H1 (cell line): Measurements from ENCODE around the gene DYNC1I2. TPM values are rescaled to one million over a fixed set of nuclear protein-coding genes. Genes with fewer than 3 reads are reported as not detected.

ENCODE experiments used
- CTCF ChIA-PET: fragments of 300-600 bp; sonication (Branson Sonifier 250); formaldehyde crosslinking; loops from one replicate; lab custom pipeline; 2021; ENCODE audit not compliant: partially characterized antibody; lab: Charles Lee
- POLR2A ChIA-PET: fragments of 300-600 bp; sonication (Branson Sonifier 250); formaldehyde crosslinking; loops from one replicate; lab custom pipeline; 2021; ENCODE audit warnings: inconsistent platforms; ENCODE audit not compliant: partially characterized antibody; lab: Charles Lee
- DNase-seq, 2 experiments: peaks; one replicate each; pipeline versions ENCODE4 v3.0.0 to v3.0.0-alpha.2; 2010 to 2022; ENCODE audit warnings: low spot score in 2 of 2, low read depth in 1 of 2, mixed read lengths in 1 of 2
- FAIRE-seq: peaks from 2 replicates; lab custom pipeline; 2011; peaks lifted over from hg19 to GRCh38; lab: Jason Lieb, UNC
- H2AFZ ChIP-seq: 2 replicates; pipeline ENCODE4 v1.8.1; 2012; ENCODE audit warnings: low read length, inconsistent platforms
- H2AK5ac ChIP-seq: 2 replicates; pipeline ENCODE4 v1.6.1; 2013; ENCODE audit warnings: low read depth, low read length
- H2BK120ac ChIP-seq: replicated peaks from 2 replicates; pipeline ENCODE3; 2013; ENCODE audit warnings: low read depth, low read length, inconsistent platforms
- H2BK12ac ChIP-seq: 2 replicates; pipeline ENCODE4 v1.6.1; 2013; ENCODE audit warnings: low read depth, low read length
- H2BK15ac ChIP-seq: 2 replicates; pipeline ENCODE4 v1.6.1; 2013; ENCODE audit warnings: low read length
- H2BK20ac ChIP-seq: 2 replicates; pipeline ENCODE4 v1.6.1; 2013; ENCODE audit warnings: low read length
- H2BK5ac ChIP-seq: 2 replicates; pipeline ENCODE4 v1.6.1; 2013; ENCODE audit warnings: low read depth, low read length
- H3K14ac ChIP-seq: 2 replicates; pipeline ENCODE4 v1.6.1; 2013; ENCODE audit warnings: inconsistent platforms; ENCODE audit not compliant: insufficient read length
- H3K18ac ChIP-seq: 2 replicates; pipeline ENCODE4 v1.6.1; 2013; ENCODE audit warnings: low read length; ENCODE audit errors: extremely low read depth
- H3K23ac ChIP-seq: 2 replicates; pipeline ENCODE4 v1.6.1; 2013; ENCODE audit warnings: inconsistent platforms; ENCODE audit not compliant: insufficient read length
- H3K23me2 ChIP-seq: 2 replicates; pipeline ENCODE4 v1.6.1; 2013; ENCODE audit warnings: low read depth, low read length
- H3K27ac ChIP-seq: 2 replicates; pipeline ENCODE4 v1.6.1; 2011; ENCODE audit warnings: low read depth, low read length, inconsistent platforms
- H3K27me3 ChIP-seq, 4 experiments: replicated peaks in 1 of 4; 1 replicate in 1 of 4; 2 replicates in 3 of 4; pipeline versions ENCODE4 v1.6.1 to v1.8.1; 2011 to 2013; ENCODE audit warnings: low read length in 3 of 4, mild to moderate bottlenecking in 3 of 4, inconsistent platforms in 2 of 4, mixed read lengths in 2 of 4, moderate library complexity in 1 of 4; ENCODE audit not compliant: control insufficient read depth in 3 of 4, insufficient read depth in 3 of 4; ENCODE audit errors: extremely low read depth in 1 of 4
- H3K36me3 ChIP-seq, 4 experiments: 2 replicates each; pipeline versions ENCODE4 v1.6.1 to v1.8.1; 2011 to 2013; ENCODE audit warnings: mild to moderate bottlenecking in 4 of 4, low read length in 3 of 4, moderate library complexity in 2 of 4, control low read depth in 1 of 4, inconsistent platforms in 1 of 4; ENCODE audit not compliant: insufficient read depth in 4 of 4, control insufficient read depth in 2 of 4
- H3K4ac ChIP-seq: replicated peaks from 2 replicates; pipeline ENCODE3; 2013; ENCODE audit warnings: low read length, low read depth, mixed read lengths, inconsistent platforms; ENCODE audit not compliant: insufficient read length
- H3K4me1 ChIP-seq, 4 experiments: replicated peaks in 1 of 4; 1 replicate in 1 of 4; 2 replicates in 3 of 4; pipeline versions ENCODE4 v1.6.1 to v1.8.1; 2011 to 2013; ENCODE audit warnings: low read length in 3 of 4, inconsistent platforms in 2 of 4, mixed read lengths in 1 of 4; ENCODE audit not compliant: insufficient read depth in 4 of 4, control insufficient read depth in 3 of 4
- H3K4me2 ChIP-seq, 2 experiments: 2 replicates each; pipeline versions ENCODE4 v1.6.1 to v1.8.1; 2011 to 2013; ENCODE audit warnings: low read depth in 2 of 2, low read length in 2 of 2, control low read depth in 1 of 2, inconsistent platforms in 1 of 2, mild to moderate bottlenecking in 1 of 2; ENCODE audit not compliant: insufficient read depth in 1 of 2
- H3K4me3 ChIP-seq, 4 experiments: fragments of 200-600, 300-600 bp in 1 of 4; sonication (generic), shearing (Covaris generic), sonication (Bioruptor Twin) in 1 of 4; 2 replicates each; pipeline versions ENCODE4 v1.5.1 to v1.8.1; 2011 to 2016; ENCODE audit warnings: low read length in 4 of 4, low read depth in 3 of 4, control low read depth in 2 of 4, inconsistent platforms in 2 of 4, mild to moderate bottlenecking in 2 of 4, mixed read lengths in 1 of 4, moderate library complexity in 1 of 4; ENCODE audit not compliant: insufficient read depth in 2 of 4; ENCODE audit errors: extremely low read depth in 1 of 4
- H3K56ac ChIP-seq: replicated peaks from 2 replicates; pipeline ENCODE3; 2013; ENCODE audit warnings: low read depth, mild to moderate bottlenecking, mixed read lengths, low read length, inconsistent platforms; ENCODE audit not compliant: insufficient read length
- H3K79me1 ChIP-seq: 2 replicates; pipeline ENCODE4 v1.6.1; 2013; ENCODE audit warnings: low read depth, low read length, control low read depth
- H3K79me2 ChIP-seq, 2 experiments: 2 replicates each; pipeline versions ENCODE4 v1.6.1 to v1.8.1; 2012 to 2013; ENCODE audit warnings: low read length in 2 of 2, mild to moderate bottlenecking in 2 of 2, inconsistent platforms in 1 of 2; ENCODE audit not compliant: insufficient read depth in 2 of 2, control insufficient read depth in 1 of 2
- H3K9ac ChIP-seq, 4 experiments: replicated peaks in 1 of 4; 1 replicate in 1 of 4; 2 replicates in 3 of 4; pipeline versions ENCODE4 v1.6.1 to v1.8.1; 2011 to 2013; ENCODE audit warnings: low read depth in 3 of 4, low read length in 3 of 4, control low read depth in 2 of 4, mild to moderate bottlenecking in 2 of 4, moderate library complexity in 2 of 4, inconsistent platforms in 1 of 4; ENCODE audit errors: extremely low read depth in 1 of 4
- H3K9me3 ChIP-seq, 2 experiments: 2 replicates each; pipeline versions ENCODE4 v1.6.1 to v1.8.1; 2012 to 2013; ENCODE audit warnings: mild to moderate bottlenecking in 2 of 2, moderate library complexity in 2 of 2, control low read depth in 1 of 2, inconsistent platforms in 1 of 2, low read depth in 1 of 2, low read length in 1 of 2, mixed read lengths in 1 of 2; ENCODE audit not compliant: insufficient read depth in 2 of 2
- H4K20me1 ChIP-seq, 2 experiments: replicated peaks in 1 of 2; 2 replicates each; pipeline versions ENCODE3 to v1.8.1; 2011 to 2013; ENCODE audit warnings: inconsistent platforms in 2 of 2, low read length in 2 of 2, mild to moderate bottlenecking in 1 of 2; ENCODE audit not compliant: insufficient read depth in 2 of 2, control insufficient read depth in 1 of 2
- H4K5ac ChIP-seq: 2 replicates; pipeline ENCODE4 v1.6.1; 2013; ENCODE audit warnings: low read length, low read depth, mixed read lengths, inconsistent platforms; ENCODE audit not compliant: insufficient read length
- H4K8ac ChIP-seq: 2 replicates; pipeline ENCODE4 v1.8.0; 2013; ENCODE audit warnings: mild to moderate bottlenecking, moderate library complexity, low read length, inconsistent platforms; ENCODE audit not compliant: insufficient read depth; ENCODE audit errors: extremely low read depth
- H4K91ac ChIP-seq: replicated peaks from 2 replicates; pipeline ENCODE3; 2013; ENCODE audit warnings: low read length, mixed read lengths, inconsistent platforms; ENCODE audit not compliant: insufficient read length
- CREB1 ChIP-seq: IDR thresholded peaks from 2 replicates; pipeline ENCODE4 v1.6.1; 2012; ENCODE audit warnings: inconsistent platforms
- EGR1 ChIP-seq: IDR thresholded peaks from 2 replicates; pipeline ENCODE4 v1.6.1; 2011; ENCODE audit warnings: low read depth, low read length, borderline replicate concordance
- JUN ChIP-seq: IDR thresholded peaks from 2 replicates; pipeline ENCODE4 v1.6.1; 2011; ENCODE audit warnings: low read depth, mild to moderate bottlenecking, improper control_type of control experiment, low read length
- MAX ChIP-seq: IDR thresholded peaks from 2 replicates; pipeline ENCODE4 v1.6.1; 2012; ENCODE audit warnings: inconsistent platforms
- SAP30 ChIP-seq: fragments of 300-600 bp; sonication (generic); IDR thresholded peaks from 2 replicates; pipeline ENCODE4 v1.7.1; 2012; ENCODE audit warnings: low read length, moderate library complexity, mild to moderate bottlenecking, inconsistent platforms; ENCODE audit not compliant: insufficient read depth, insufficient replicate concordance
- SIX5 ChIP-seq: IDR thresholded peaks from 2 replicates; pipeline ENCODE4 v1.6.1; 2011; ENCODE audit warnings: mild to moderate bottlenecking, low read depth, low read length
- SP1 ChIP-seq: IDR thresholded peaks from 2 replicates; pipeline ENCODE4 v1.6.1; 2011; ENCODE audit warnings: low read depth, low read length
- YY1 ChIP-seq: IDR thresholded peaks from 2 replicates; pipeline ENCODE4 v1.6.1; 2011; ENCODE audit warnings: low read depth, mild to moderate bottlenecking, low read length
- WGBS, 2 experiments: shearing (Covaris generic) in 1 of 2; methylation state at CpG; one replicate each; pipeline versions ENCODE4 v1.1.6 to v1.1.7; 2013 to 2015; ENCODE audit warnings: low lambda C conversion rate in 2 of 2, mixed read lengths in 2 of 2, inconsistent platforms in 1 of 2, low coverage in 1 of 2, missing lambda C conversion rate in 1 of 2; ENCODE audit not compliant: insufficient replicate concordance in 2 of 2, insufficient coverage in 1 of 2, insufficient read length in 1 of 2; ENCODE audit errors: extremely low coverage in 1 of 2, missing lambda C conversion rate in 1 of 2; 5-methylcytosine and 5-hydroxymethylcytosine counted together
- polyA plus RNA-seq, 7 experiments: library from polyadenylated mRNA; depleted of rRNA in 3 of 7; stranded (reverse) in 5 of 7; unstranded in 2 of 7; fragments of >200 nt in 5 of 7; fragments of 200-250 nt in 2 of 7; gene quantifications; 1 replicate in 5 of 7; 2 replicates in 1 of 7; 4 replicates in 1 of 7; pipeline versions ENCODE4 v1.2.1 to v1.2.3, GENCODE V29; 2011 to 2013; ENCODE audit warnings: missing spikeins in 2 of 7, mixed read lengths in 2 of 7
- total RNA-seq: library from RNA; stranded (reverse); fragmentation: NEBNext Ultra II Directional; extraction: Animal tissue kit (Norgen Biotek cat#: 25700); gene quantifications from 2 replicates; pipeline ENCODE4 v1.2.1, GENCODE V29; 2021

The DYNC1I2 gene
- total and polyA plus RNA-seq, 2 of the 8 experiments (the other 6 are each of a cell fraction or from before 2014, with no cell fraction given) = 67.3 to 68.1 TPM

GRCh38 chr2:171742760-171743159 lies 55.5 kb downstream of the DYNC1I2 start:
- H4K5ac ChIP-seq = no peak overlapping the region
- H3K36me3 ChIP-seq = peaks cover 0 to 35% (median 7%) of the 10 kb centered on the region in 4 experiments; a peak in 5 of 8 replicates
- ChIA-PET CTCF (no interaction called here), POLR2A (no interaction called here)
- H3K23ac ChIP-seq = no peak overlapping the region
- H2BK120ac ChIP-seq = no peak overlapping the region
- no peak overlapping the region for H3K4me2 ChIP-seq
- H4K8ac ChIP-seq = no peak overlapping the region
- H3K4ac ChIP-seq = no peak overlapping the region
- no peak overlapping the region for H3K14ac ChIP-seq
- H2AK5ac ChIP-seq = no peak overlapping the region
- no peaks in the 10 kb centered on the region for H3K27me3 ChIP-seq
- H3K9ac ChIP-seq = no peak overlapping the region
- H3K18ac ChIP-seq = no peak overlapping the region
- no peak overlapping the region for H2BK5ac ChIP-seq
- peaks cover 0 to 2% of the 10 kb centered on the region in 2 experiments for H4K20me1 ChIP-seq
- 93% methylated on average over 1 of the region's 1 CpG; no CpG with 5 or more reads in 1 of the 2 experiments for WGBS, 2 experiments
- H3K27ac ChIP-seq = no peak overlapping the region
- H3K4me1 ChIP-seq = no peaks in the 10 kb centered on the region
- H2AFZ ChIP-seq = no peak overlapping the region
- no peaks in the 10 kb centered on the region for H3K79me1 ChIP-seq
- H3K23me2 ChIP-seq = no peaks in the 10 kb centered on the region
- H3K79me2 ChIP-seq = no peaks in the 10 kb centered on the region
- no peak overlapping the region for H3K56ac ChIP-seq
- no peak overlapping the region for H2BK12ac ChIP-seq
- H3K4me3 ChIP-seq = no peak overlapping the region
- FAIRE-seq (no peak), DNase-seq (no peak)
- no peaks in the 10 kb centered on the region for H3K9me3 ChIP-seq
- H2BK20ac ChIP-seq = no peak overlapping the region
- no peak overlapping the region for H4K91ac ChIP-seq
- H2BK15ac ChIP-seq = no peak overlapping the region
- TF ChIP-seq CREB1 = no peak
- no peak for TF ChIP-seq MAX
- TF ChIP-seq SAP30 = no peak
- TF ChIP-seq JUN = no peak
- no peak for TF ChIP-seq EGR1
- no peak for TF ChIP-seq SP1
- TF ChIP-seq SIX5 = no peak
- no peak for TF ChIP-seq YY1
